ENCODE data around the gene GALNT2. TPM values are rescaled to one million over a fixed set of nuclear protein-coding genes. Genes with fewer than 3 reads are reported as not detected.

The GALNT2 gene
- total and polyA plus RNA-seq, 3 experiments from 2014 or later: 15.7 to 69.0 (median 65.6) TPM

DNA sequence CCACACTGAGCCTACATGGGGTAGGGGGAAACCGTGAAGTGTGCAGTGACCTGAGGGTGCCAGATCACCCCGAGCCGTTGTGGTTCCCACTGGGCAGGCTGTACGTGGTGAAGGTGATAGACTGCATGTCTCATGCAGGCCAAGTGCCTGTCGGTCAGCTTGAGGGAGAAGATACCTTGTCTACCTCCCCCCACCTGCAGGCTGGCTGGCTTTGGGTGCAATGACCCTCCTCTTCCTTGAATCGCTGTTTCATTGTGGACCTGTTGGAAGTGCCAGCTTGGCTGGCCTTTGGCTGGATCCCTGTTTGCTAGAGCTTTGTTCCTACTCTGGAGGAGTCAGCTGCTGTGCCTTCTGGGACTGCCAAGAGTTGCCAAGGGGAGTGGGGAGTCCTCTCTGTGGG is 92.5 kb downstream of the GALNT2 start:
- CTCF ChIA-PET: no interaction called here
- Mint-ChIP-seq H3K36me3 (no peaks in the 10 kb centered on the region), H3K4me1 (peaks cover 16 to 67% (median 40%) of the 10 kb centered on the region in 3 donors), H3K4me3 (no peak overlapping the region), H3K9me3 (no peaks in the 10 kb centered on the region), H3K27ac (no peak overlapping the region), H3K27me3 (no peaks in the 10 kb centered on the region)
- Histone ChIP-seq H3K4me1 (ENCODE audit: insufficient read depth, low read length) (no peaks in the 10 kb centered on the region), H3K36me3 (ENCODE audit: insufficient read depth, low read length) (no peaks in the 10 kb centered on the region), H3K4me3 (ENCODE audit: low read length) (no peak overlapping the region), H3K27ac (ENCODE audit: low read depth, low read length) (no peak overlapping the region), H3K9me3 (ENCODE audit: low read length) (no peaks in the 10 kb centered on the region), H3K27me3 (ENCODE audit: insufficient read depth, low read length, poor library complexity, severe bottlenecking) (no peaks in the 10 kb centered on the region)
- no peak for DNase-seq
- POLR2A ChIA-PET: no interaction called here

DNA sequence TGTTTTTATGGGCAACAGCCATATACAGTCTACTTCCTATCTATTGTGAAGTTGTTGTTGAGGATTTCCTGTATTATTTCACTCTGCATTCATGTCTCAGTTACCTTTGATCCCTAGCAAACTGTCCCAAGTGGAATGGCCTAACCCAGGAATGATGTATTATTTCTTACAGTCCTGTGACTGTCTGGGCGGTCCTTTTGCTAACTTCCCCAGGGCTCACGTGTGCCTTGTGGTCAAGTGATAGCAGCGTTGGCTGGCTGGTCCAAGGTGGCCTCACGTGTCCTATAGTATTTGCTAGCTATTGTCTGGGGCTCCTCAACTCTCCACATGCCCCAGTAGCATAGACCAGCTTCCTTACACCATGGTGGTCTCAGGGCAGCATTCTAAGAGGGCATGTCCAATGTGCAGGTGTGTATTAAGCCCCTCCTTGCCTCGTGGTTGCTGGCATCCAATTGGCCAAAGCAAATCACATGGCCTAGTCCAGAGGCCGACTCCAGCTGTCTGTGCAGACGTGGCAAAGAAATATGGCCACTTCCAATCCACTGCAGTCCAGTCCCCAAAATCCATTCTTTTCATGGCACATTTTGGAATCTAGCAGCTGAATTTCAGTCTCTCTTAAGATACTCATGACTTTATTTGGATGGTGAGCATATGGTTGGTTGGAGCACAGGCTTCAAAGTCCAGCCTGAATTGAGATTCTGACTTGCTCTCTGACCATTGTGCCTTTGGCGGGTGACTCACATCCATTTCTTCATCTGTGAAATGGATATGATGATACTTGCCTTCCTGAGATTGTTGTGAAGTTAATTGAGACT is 94.1 kb downstream of the GALNT2 start:
- Mint-ChIP-seq H3K36me3 (no peaks in the 10 kb centered on the region), H3K4me3 (no peak overlapping the region), H3K27ac (no peak overlapping the region), H3K9me3 (no peaks in the 10 kb centered on the region), H3K4me1 (peaks cover 15 to 58% (median 32%) of the 10 kb centered on the region in 3 donors), H3K27me3 (no peaks in the 10 kb centered on the region)
- H3K36me3 ChIP-seq (ENCODE audit: insufficient read depth, low read length): no peaks in the 10 kb centered on the region
- H3K9me3 ChIP-seq (ENCODE audit: low read length): no peaks in the 10 kb centered on the region
- ChIA-PET CTCF (no interaction called here), POLR2A (no interaction called here)
- no peak overlapping the region for H3K4me3 ChIP-seq (ENCODE audit: low read length)
- H3K27ac ChIP-seq (ENCODE audit: low read depth, low read length): peak overlapping the region; percentile 7
- no peaks in the 10 kb centered on the region for H3K27me3 ChIP-seq (ENCODE audit: insufficient read depth, low read length, poor library complexity, severe bottlenecking)
- no peaks in the 10 kb centered on the region for H3K4me1 ChIP-seq (ENCODE audit: insufficient read depth, low read length)
- no peak for DNase-seq

DNA sequence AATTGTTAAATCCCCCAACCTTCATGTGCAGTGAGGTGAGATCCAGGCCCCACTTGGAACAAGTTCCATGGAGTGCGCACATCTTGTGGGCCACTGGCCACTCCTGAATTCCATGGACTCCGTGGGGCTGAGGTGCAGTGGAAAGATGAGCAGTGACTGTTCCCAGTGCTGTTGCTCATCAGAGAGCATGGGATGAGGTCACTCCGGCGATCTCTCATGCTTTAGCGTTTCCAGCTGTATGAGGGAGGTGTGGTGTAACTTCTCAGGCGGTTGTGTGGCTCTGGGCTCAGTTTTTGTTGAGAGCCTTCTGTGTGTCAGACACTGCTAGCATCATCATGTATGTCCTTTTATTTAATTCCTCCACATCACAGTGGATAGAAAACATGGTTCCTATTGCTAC is 96.2 kb downstream of the GALNT2 start:
- Mint-ChIP-seq H3K27ac (peak overlapping the region in 1 of 8 donors; percentile 26), H3K9me3 (no peaks in the 10 kb centered on the region), H3K4me1 (peaks cover 8 to 53% (median 25%) of the 10 kb centered on the region in 3 donors), H3K36me3 (no peaks in the 10 kb centered on the region), H3K4me3 (no peak overlapping the region), H3K27me3 (no peaks in the 10 kb centered on the region)
- Histone ChIP-seq H3K36me3 (ENCODE audit: insufficient read depth, low read length) (no peaks in the 10 kb centered on the region), H3K27me3 (ENCODE audit: insufficient read depth, low read length, poor library complexity, severe bottlenecking) (no peaks in the 10 kb centered on the region), H3K4me3 (ENCODE audit: low read length) (no peak overlapping the region), H3K4me1 (ENCODE audit: insufficient read depth, low read length) (no peaks in the 10 kb centered on the region), H3K27ac (ENCODE audit: low read depth, low read length) (no peak overlapping the region), H3K9me3 (ENCODE audit: low read length) (no peaks in the 10 kb centered on the region)
- CTCF ChIA-PET: interaction anchor here (0.9 kb wide), 1 partner anchor 502 kb away, joined by 4 read pairs; no protein-coding TSS in a partner anchor
- POLR2A ChIA-PET: no interaction called here
- DNase-seq: no peak

DNA sequence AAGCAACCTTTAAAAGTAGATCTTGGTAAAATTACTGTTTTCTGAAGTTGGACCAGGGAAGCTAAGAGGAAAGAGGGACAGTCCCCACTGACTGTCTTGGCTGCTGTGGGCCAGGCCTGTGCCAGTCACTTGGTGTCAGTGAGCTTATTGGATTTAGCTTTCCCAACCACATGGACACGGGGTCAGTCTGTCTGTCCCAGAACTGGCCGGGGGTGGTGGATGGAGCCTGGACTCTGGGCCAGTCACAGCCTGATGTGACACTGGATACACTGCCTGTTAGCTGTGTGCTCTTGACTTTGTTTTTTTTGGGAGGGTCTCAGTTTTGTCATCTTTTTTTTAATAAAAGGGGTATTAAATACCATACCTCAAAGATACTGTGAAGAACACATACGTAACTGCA is 96.7 kb downstream of the GALNT2 start:
- H3K9me3 ChIP-seq (ENCODE audit: low read length): no peaks in the 10 kb centered on the region
- Mint-ChIP-seq H3K36me3 (no peaks in the 10 kb centered on the region), H3K4me1 (peaks cover 8 to 52% (median 25%) of the 10 kb centered on the region in 3 donors), H3K27ac (no peak overlapping the region), H3K27me3 (no peaks in the 10 kb centered on the region), H3K9me3 (no peaks in the 10 kb centered on the region), H3K4me3 (no peak overlapping the region)
- ChIA-PET POLR2A (no interaction called here), CTCF (interaction anchor here (0.9 kb wide), 1 partner anchor 503 kb away, joined by 4 read pairs; no protein-coding TSS in a partner anchor)
- no peak overlapping the region for H3K4me3 ChIP-seq (ENCODE audit: low read length)
- H3K4me1 ChIP-seq (ENCODE audit: insufficient read depth, low read length): no peaks in the 10 kb centered on the region
- no peak overlapping the region for H3K27ac ChIP-seq (ENCODE audit: low read depth, low read length)
- no peaks in the 10 kb centered on the region for H3K36me3 ChIP-seq (ENCODE audit: insufficient read depth, low read length)
- no peak for DNase-seq
- H3K27me3 ChIP-seq (ENCODE audit: insufficient read depth, low read length, poor library complexity, severe bottlenecking): no peaks in the 10 kb centered on the region

DNA sequence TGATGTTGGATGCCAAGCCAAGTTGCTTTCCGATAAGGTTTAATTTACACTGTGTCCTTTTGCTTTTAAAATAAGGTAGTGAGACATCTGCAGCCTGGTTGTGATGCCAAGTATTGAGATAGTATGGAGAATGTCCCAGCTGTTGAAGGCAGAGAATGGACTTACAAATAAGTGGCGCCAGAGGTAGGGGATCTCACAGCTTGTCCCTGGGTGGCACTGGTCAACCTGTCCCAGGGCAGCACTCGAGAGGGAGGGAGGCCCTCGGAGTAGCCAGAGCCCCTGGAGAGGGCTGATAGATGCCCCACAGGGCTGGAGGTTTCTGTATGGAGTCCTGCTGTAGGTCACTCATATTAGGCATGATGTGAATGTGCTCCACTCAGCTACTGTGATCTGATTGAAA is 98.5 kb downstream of the GALNT2 start:
- Mint-ChIP-seq H3K36me3 (no peaks in the 10 kb centered on the region), H3K9me3 (no peaks in the 10 kb centered on the region)

DNA sequence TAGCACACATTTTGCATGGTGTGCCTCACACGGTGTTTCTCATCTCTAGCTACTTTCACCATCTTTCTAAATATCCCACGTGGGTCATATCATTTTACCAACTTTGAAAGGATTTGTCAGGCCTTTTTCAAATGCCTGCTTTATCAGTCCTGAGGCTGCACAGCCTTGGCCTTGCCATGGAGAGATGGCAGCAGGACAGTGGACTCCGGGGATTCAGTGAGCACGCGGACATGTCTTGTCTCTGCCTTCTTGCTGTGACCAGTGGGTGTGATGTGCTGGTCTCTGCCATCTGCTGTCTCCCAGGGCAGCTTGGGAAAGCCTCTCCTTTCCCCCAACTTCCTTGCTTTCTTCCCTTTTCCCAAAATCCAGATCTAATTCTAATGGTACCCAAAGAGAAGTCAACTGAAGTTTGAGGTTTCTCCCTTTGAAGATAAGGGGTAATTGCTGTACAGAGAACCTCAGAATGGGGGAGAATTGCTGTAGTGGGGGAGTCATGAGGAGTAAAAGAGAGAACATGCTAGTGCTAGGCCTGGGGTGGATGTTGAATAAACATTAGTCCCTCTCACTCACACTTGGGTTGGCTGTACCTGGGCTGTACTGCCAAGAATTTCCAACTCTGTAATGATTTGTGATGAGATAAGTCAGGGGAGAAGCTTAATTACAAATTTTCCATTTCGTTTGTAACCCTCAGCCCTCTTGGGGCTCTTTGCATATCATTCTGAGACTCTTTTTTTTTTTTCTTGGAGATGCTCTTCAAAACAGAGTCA is 99.5 kb downstream of the GALNT2 start:
- no peak overlapping the region for H3K4me3 ChIP-seq (ENCODE audit: low read length)
- no peaks in the 10 kb centered on the region for H3K9me3 Mint-ChIP-seq
- H3K9me3 ChIP-seq (ENCODE audit: low read length): no peaks in the 10 kb centered on the region
- CTCF ChIA-PET: interaction anchor here (0.9 to 3.5 kb wide), 4 partner anchors 11 to 505 kb away, joined by 3 to 15 read pairs (median 4); no protein-coding TSS in a partner anchor
- H3K27ac Mint-ChIP-seq: peak overlapping the region in 2 of 8 donors; percentile 11 to 27
- H3K36me3 Mint-ChIP-seq: no peaks in the 10 kb centered on the region
- peaks cover 24 to 59% (median 35%) of the 10 kb centered on the region in 3 donors for H3K4me1 Mint-ChIP-seq
- H3K27ac ChIP-seq (ENCODE audit: low read depth, low read length): no peak overlapping the region
- peaks cover 7% of the 10 kb centered on the region for H3K4me1 ChIP-seq (ENCODE audit: insufficient read depth, low read length)
- no peaks in the 10 kb centered on the region for H3K36me3 ChIP-seq (ENCODE audit: insufficient read depth, low read length)
- no peaks in the 10 kb centered on the region for H3K27me3 ChIP-seq (ENCODE audit: insufficient read depth, low read length, poor library complexity, severe bottlenecking)
- DNase-seq: no peak
- H3K4me3 Mint-ChIP-seq: no peak overlapping the region
- POLR2A ChIA-PET: no interaction called here
- H3K27me3 Mint-ChIP-seq: no peaks in the 10 kb centered on the region

More for the DNA sequence above, 98.5 kb downstream of the GALNT2 start:
- H3K36me3 ChIP-seq (ENCODE audit: insufficient read depth, low read length): no peaks in the 10 kb centered on the region
- H3K4me3 ChIP-seq (ENCODE audit: low read length): no peak overlapping the region
- H3K4me1 ChIP-seq (ENCODE audit: insufficient read depth, low read length): peaks cover 7% of the 10 kb centered on the region
- ChIA-PET CTCF (interaction anchor here (3.5 kb wide), 1 partner anchor 504 kb away, joined by 15 read pairs; no protein-coding TSS in a partner anchor), POLR2A (no interaction called here)
- Mint-ChIP-seq H3K27ac (no peak overlapping the region), H3K4me3 (no peak overlapping the region), H3K27me3 (no peaks in the 10 kb centered on the region), H3K4me1 (peaks cover 23 to 61% (median 39%) of the 10 kb centered on the region in 3 donors)
- H3K9me3 ChIP-seq (ENCODE audit: low read length): no peaks in the 10 kb centered on the region
- no peak for DNase-seq
- H3K27ac ChIP-seq (ENCODE audit: low read depth, low read length): no peak overlapping the region
- no peaks in the 10 kb centered on the region for H3K27me3 ChIP-seq (ENCODE audit: insufficient read depth, low read length, poor library complexity, severe bottlenecking)

DNA sequence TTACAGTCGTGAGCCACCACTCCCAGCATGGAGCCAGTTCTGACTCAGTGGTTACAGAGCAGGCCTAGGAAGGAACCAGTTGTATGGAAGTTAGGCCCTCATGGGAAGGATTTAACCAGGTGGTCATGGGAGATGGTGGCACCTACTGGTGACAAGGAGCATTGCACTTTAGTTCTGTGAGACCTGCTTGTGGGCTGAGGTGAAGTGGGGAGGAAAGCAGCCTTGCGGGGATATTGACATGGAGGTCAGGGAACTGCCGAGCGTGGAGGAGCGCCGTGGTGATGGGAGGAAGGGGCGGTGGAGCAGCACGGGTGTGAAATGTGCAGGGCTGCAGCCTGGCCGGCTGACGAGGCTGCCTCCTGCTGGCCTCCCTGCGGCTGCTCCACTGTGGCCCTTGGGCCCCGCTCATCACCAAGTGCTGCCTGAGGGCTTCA is 100.4 kb downstream of the GALNT2 start:
- peak overlapping the region in 2 of 8 donors; percentile 4 to 9 for H3K27ac Mint-ChIP-seq
- Histone ChIP-seq H3K27ac (ENCODE audit: low read depth, low read length) (no peak overlapping the region), H3K4me3 (ENCODE audit: low read length) (no peak overlapping the region), H3K36me3 (ENCODE audit: insufficient read depth, low read length) (no peaks in the 10 kb centered on the region), H3K4me1 (ENCODE audit: insufficient read depth, low read length) (peaks cover 7% of the 10 kb centered on the region), H3K27me3 (ENCODE audit: insufficient read depth, low read length, poor library complexity, severe bottlenecking) (no peaks in the 10 kb centered on the region), H3K9me3 (ENCODE audit: low read length) (no peaks in the 10 kb centered on the region)
- ChIA-PET POLR2A (no interaction called here), CTCF (interaction anchor here (0.7 to 3.5 kb wide), 8 partner anchors 10 to 506 kb away, joined by 3 to 15 read pairs (median 4); no protein-coding TSS in a partner anchor)
- H3K27me3 Mint-ChIP-seq: no peaks in the 10 kb centered on the region
- H3K9me3 Mint-ChIP-seq: no peaks in the 10 kb centered on the region
- H3K36me3 Mint-ChIP-seq: no peaks in the 10 kb centered on the region
- peaks cover 24 to 57% (median 35%) of the 10 kb centered on the region in 3 donors for H3K4me1 Mint-ChIP-seq
- H3K4me3 Mint-ChIP-seq: peak overlapping the region in 3 of 7 donors; percentile 1 to 27 (median 21)
- DNase-seq: peak; percentile 14 to 63 (median 34)
